Measurements from ENCODE around the gene LDHA.

DNA sequence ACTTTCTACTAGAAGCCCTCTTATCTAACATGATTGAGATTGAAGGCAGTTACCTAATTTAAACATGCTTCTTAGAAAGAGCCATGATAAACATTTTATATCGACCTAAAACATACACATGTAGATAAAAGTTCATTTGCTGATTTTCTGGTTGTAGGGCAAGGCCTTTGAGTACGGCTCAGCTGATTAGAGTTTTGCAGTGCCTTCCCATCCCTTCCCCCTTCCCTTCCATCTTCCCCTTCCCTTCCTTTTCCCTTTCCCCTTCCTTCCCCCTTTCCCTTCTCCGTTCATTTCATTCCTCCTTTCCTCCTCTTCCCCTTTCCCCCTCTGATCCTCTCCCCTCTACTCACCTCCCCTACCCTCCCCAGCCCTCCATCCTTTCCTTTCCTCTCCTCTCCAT is 22.1 kb downstream of the LDHA start:
- TF ChIP-seq CTCF (IDR thresholded peaks at IDR 0.05; ENCODE audit: insufficient read depth, low read length) (no peak), REST (IDR thresholded peaks at IDR 0.05; ENCODE audit: insufficient replicate concordance, low read depth) (no peak)
